ENCODE data around the gene TKT. TPM values are rescaled to one million over a fixed set of nuclear protein-coding genes. Genes with fewer than 3 reads are reported as not detected.
A peak's percentile ranks its signal among the peaks of the same experiment; 100 is the strongest.

The TKT gene
- total RNA-seq, 1 experiment from 2014 or later, result 634 TPM

- no peak overlapping the region for H3K4me2 ChIP-seq (ENCODE audit: low read length)
- no peak overlapping the region for H3K9ac ChIP-seq (ENCODE audit: low read length)
- H4K20me1 ChIP-seq (ENCODE audit: insufficient read depth), result no peaks in the 10 kb centered on the region
- ATAC-seq (no peak), DNase-seq (ENCODE audit: low read depth, low spot score) (no peak)
- POLR2A ChIA-PET, result no interaction called here
- intact Hi-C loops (cut with micrococcal nuclease), result loop anchor here (5.0 kb wide), 1 partner anchor 488 kb away; no protein-coding TSS in a partner anchor
- no peak overlapping the region for H3K4me3 ChIP-seq (replicated peaks in 1 of 2; ENCODE audit: low read depth in 1 of 2, low read length in 2 of 2)
- peaks cover 4% of the 10 kb centered on the region; the same call in 1 of the 2 replicates for H3K79me2 ChIP-seq (ENCODE audit: insufficient read depth, low read length)
- TF ChIP-seq MAX (IDR thresholded peaks at IDR 0.05) (no peak), EZH2phosphoT487 (IDR thresholded peaks at IDR 0.05; ENCODE audit: borderline replicate concordance) (no peak), EZH2 (IDR thresholded peaks at IDR 0.05) (no peak), ATF3 (IDR thresholded peaks at IDR 0.05) (no peak), SIN3A (IDR thresholded peaks at IDR 0.05; ENCODE audit: low read depth) (no peak), CTCF (IDR thresholded peaks at IDR 0.05 in 2 of 3, conservative IDR thresholded peaks at IDR 0.05 in 1 of 3; ENCODE audit: borderline replicate concordance in 1 of 3, insufficient read depth in 1 of 3, low read depth in 2 of 3, low read length in 2 of 3) (no peak), CBX3 (IDR thresholded peaks at IDR 0.05; ENCODE audit: low read depth) (no peak), EGR1 (IDR thresholded peaks at IDR 0.05; ENCODE audit: low read depth) (no peak), SP1 (IDR thresholded peaks at IDR 0.05; ENCODE audit: low read depth) (no peak), RAD21 (IDR thresholded peaks at IDR 0.05; ENCODE audit: low read depth) (no peak), JUND (IDR thresholded peaks at IDR 0.05) (no peak), REST (IDR thresholded peaks at IDR 0.05; ENCODE audit: low read depth) (no peak), FOSL1 (IDR thresholded peaks at IDR 0.05; ENCODE audit: low read depth) (no peak), ZNF274 (IDR thresholded peaks at IDR 0.05; ENCODE audit: low read depth, low read length) (no peak), POLR2A (IDR thresholded peaks at IDR 0.05; ENCODE audit: borderline replicate concordance, extremely low read depth, insufficient read depth, insufficient read length) (no peak), CEBPB (IDR thresholded peaks at IDR 0.05; ENCODE audit: low read depth) (no peak), ZFX (IDR thresholded peaks at IDR 0.05) (no peak), YY1 (IDR thresholded peaks at IDR 0.05; ENCODE audit: extremely low read depth, insufficient replicate concordance, low read depth, low read length) (no peak)
- no peaks in the 10 kb centered on the region for H3K9me2 ChIP-seq (ENCODE audit: insufficient read depth)
- H3K4me1 ChIP-seq (ENCODE audit: control insufficient read depth in 1 of 2, insufficient read depth in 2 of 2, low read length in 2 of 2), result peaks cover 0 to 4% of the 10 kb centered on the region in 2 experiments; a peak in 1 of 4 replicates
- H2AFZ ChIP-seq (ENCODE audit: low read depth, low read length, poor library complexity, severe bottlenecking), result no peak overlapping the region
- H3K27ac ChIP-seq (ENCODE audit: low read depth, low read length), result peak overlapping the region; percentile 3; the same call in 1 of the 2 replicates
- RAD21 ChIA-PET (ENCODE audit: low non-redundant PET in 1 of 2, low total read pairs in 2 of 2, uncharacterized antibody in 2 of 2, unreplicated experiment in 2 of 2), result no interaction called here
- H3K9me3 ChIP-seq (ENCODE audit: control insufficient read depth in 1 of 2, insufficient read depth in 1 of 2, low read depth in 1 of 2, low read length in 2 of 2), result no peaks in the 10 kb centered on the region
- peaks cover 24 to 67% of the 10 kb centered on the region in 2 experiments; a peak in 3 of 4 replicates for H3K36me3 ChIP-seq (ENCODE audit: control insufficient read depth in 1 of 2, insufficient read depth in 2 of 2, low read length in 2 of 2)
- no TSS peak for BruUV-seq (replicated peaks)
- H3K27me3 ChIP-seq (ENCODE audit: insufficient read depth, low read length), result no peaks in the 10 kb centered on the region
- CTCF ChIA-PET, result no interaction called here
Observed at GRCh38 chr3:53224536-53224935, 31.3 kb downstream of the TKT start.

Measured in HCT116 (cell line).